HG03045 (cell line): ENCODE measurements around the gene ZBTB16.

Experiments used
- ATAC-seq: cut with Tn5 transposase; IDR thresholded peaks from one replicate; pipeline ENCODE4 v1.9.1; 2021; ENCODE audit warnings: mild to moderate bottlenecking, moderate library complexity; ENCODE audit not compliant: unreplicated experiment

ZBTB16 gene

DNA sequence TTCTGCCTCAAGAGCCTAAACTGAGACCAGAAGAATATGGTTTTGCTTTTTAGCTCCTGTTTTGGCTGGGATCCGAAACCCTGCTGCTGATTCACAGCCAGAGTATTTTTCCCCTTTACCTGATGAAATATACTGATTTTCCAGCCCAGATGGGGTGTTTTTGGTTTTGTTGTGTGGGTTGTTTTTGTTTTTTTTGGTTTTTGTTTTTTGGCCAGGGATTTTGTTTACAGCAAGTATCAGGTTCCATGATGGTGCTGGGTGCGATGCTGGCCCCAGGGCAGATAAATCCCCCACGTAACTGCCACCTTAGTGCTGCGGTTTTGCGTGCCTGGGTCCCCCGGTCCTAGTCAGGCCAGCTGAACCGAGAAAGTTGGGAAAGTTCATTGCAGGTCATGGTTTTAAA is 103.7 kb downstream of the ZBTB16 start:
- no peak for ATAC-seq

DNA sequence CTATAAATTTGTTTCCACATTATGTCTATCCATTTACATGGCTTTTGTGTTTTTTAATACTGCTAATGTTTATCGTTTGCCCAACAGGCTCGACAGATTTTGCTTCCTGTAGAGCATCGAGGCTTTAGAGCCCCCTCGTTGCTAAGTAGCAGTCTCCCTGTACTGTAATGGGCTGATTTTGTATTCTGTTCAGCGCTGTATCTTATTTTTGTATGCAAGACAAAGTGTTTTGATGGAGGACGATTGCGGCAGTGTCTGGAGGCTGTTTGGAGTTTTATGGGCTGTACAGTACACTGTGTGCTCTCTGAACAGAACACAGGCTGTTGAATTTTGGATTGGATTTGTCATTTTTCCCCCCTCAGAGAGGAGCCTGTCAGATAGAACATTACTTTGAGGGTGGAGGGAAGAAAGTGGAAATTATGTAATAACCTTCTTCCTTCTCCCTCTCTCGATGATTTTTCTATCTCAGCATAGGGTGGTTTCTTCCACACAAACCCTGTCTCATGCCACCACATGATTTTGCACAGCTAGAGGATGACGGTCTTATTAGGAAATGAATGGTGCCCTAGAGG is 104.4 kb downstream of the ZBTB16 start:
- ATAC-seq: no peak

DNA sequence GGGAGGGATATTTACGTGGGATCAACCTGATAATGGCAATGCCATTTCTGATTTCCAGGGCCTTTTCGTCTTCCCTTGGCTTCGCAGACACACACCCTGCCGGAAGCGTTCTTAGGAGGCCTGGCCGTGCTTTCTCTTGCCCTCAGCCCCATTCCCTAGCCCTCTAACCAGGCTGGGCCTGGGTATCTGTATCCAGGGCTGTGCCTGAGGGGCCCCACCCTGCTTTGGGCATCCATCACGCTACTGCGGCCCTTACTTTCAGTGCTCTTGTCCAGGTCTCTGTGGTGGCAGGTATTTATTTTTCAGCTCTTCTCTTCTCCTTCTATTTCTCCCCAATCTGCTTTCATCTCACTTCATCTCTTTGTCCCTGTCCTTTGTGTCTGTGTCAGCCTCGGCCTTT is 105.0 kb downstream of the ZBTB16 start:
- no peak for ATAC-seq

- ATAC-seq: no peak
Observed at GRCh38 chr11:114165326-114166230, 106.1 kb downstream of the ZBTB16 start.

DNA sequence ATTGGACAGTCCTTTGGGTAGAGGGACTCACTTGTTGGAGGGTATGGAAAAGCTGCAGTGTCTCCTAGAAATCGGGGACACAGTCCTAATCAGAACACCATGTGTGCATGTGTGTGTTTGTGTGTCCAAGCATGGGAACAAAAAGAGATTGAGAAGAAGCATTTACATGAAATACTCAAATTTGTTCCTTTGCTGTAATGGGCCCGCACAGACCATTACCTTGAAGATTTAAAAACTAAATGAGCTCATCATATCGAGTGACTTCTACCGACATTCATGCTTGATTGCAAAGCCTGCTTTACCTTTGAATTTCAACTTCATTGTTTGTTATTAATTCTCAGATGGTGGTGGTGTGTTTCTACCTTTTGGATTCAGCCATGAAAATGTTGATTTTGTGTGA is 106.9 kb downstream of the ZBTB16 start:
- ATAC-seq: no peak

- ATAC-seq: no peak
Observed at GRCh38 chr11:114166897-114167323, 107.4 kb downstream of the ZBTB16 start.

DNA sequence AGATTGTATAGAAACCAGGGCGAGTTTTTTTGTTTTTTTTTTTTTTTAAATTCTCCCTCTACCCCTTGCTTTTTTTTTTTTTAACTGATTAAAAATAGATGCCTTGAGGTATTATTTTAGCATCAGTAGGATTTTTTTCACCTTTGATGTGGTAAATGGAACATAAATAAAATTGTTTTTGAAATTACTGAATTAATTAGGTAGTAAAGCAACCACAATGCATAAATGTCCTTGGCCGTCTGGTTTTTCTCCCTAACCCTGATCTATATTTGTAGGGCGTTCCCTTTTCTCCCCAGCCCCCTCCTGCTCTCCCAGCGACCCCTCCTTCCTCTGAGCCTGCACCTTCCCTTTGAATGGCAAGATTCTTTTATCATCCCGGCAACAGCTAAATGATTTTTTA is 107.8 kb downstream of the ZBTB16 start:
- ATAC-seq: no peak

DNA sequence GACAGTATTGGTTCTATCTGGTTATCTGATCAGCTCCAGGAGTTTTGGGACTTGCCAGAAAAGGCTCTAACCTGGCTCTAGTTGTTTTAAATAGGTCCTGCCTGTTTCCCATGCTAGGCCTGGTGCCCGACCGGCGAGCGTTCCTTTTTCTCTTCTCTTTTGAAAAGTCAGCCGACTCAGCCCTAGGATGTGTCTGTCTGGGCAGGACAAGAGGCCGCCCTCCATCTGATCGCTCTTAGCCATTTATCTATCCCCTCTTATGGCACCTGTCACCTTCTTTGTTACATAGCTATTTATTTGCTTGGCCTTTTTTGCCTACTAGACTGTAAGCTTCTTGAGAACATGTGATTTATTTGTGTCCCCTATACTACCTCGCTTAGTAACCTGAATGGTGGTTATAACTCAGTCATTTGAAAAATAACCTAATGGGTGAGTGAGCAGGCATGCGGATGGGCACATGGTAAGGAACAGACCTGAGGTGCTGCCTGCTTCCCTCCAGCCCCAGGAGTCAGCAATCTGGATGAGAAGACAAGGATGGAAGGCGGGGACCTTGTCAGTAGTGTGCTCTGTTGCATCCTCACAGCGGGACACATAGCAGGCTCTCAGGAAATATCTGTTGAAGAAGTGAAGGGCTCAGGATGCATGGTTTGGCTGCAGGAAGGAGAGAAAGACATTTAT is 108.4 kb downstream of the ZBTB16 start:
- ATAC-seq: no peak

GRCh38 chr11:114168691-114169090 is 109.2 kb downstream of the ZBTB16 start:
- ATAC-seq: no peak

GRCh38 chr11:114169321-114169749 is 109.8 kb downstream of the ZBTB16 start:
- no peak for ATAC-seq

DNA sequence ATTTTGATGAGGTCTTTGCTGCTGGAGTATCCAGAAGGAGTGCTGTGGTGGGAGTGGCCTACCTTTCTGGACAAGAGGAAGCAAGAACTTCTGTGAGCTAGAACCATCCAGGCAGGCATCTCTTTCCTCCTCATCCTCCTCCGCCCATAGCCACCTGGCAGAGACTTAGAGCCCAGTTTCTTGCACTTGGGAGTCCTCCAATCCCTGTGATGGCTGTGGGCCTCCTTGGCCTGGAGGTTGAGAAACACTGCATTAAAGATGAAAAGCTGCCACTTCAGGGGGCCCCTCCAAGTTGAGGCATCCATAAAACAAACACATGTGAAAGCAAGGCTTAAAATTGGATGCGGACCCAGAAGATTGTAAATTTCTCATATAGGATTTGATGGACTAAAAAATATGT is 110.3 kb downstream of the ZBTB16 start:
- ATAC-seq: no peak

DNA sequence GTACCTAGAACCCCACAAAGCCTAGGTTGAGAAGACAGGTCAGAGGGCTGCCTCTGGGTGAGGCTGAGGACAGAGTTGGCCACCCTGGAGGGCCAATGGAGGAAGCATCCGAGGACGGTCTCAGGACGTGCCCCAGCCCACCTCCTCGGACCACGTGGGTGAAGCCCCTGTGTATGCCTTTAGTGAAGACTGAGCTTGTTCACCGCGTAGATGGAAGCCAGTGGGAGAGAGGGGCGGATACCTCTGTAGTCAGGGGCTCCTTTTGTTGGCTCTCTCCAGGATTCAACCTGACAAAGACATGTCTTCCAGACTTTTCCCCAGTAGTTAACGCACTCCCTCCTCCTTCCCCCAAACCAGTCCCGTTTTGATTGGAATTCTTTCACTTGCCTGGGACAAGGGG is 110.7 kb downstream of the ZBTB16 start:
- no peak for ATAC-seq

GRCh38 chr11:114171257-114172054 is 111.9 kb downstream of the ZBTB16 start:
- no peak for ATAC-seq

- ATAC-seq: no peak
Observed at GRCh38 chr11:114172055-114172861, 112.7 kb downstream of the ZBTB16 start.

DNA sequence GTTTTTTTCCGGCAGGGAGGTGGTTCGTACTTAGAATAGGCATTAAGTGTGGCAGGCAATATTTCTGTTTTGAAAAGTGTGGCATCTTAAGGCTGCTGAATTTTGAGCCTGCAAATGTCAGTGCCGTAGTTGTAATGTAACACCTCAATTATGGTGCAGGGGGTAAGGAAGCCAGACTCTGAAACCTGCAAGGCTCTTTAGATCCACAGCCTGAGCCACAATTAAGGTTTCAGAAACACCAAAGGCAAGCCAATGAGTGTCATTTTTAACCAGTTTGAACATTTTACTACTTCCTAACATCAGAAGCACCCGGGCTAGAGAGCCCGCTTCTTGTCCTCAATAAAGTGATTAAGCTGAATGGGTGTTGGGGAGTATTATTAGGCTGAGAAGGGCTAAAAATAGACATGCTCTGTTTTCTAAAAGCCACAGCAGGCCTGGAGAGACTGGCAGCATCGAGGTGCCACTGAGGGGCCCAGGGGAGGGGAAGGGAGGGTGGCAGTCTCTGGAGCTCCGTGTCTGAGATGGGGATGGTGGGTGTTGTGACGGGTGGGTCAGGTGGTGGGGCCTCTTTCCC is 113.4 kb downstream of the ZBTB16 start:
- ATAC-seq: no peak

DNA sequence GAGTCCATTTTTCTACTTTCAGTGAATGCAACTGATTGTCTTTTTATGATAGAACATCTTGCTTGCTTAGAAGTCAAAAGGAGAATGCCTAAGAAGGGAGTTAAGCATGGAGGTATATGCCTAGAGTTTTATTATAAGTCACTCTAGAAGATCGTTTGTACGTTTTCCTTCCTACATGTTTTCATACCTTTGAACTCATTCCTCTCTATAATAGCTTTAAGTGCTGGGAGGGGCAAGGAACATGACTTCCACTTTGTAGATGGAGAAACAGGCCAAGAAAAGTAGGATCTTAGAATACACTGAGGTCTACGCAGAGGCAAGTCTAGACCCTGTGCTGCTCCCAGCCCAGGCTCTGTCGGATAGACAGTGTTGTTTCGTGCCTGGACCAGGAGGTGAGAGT is 114.3 kb downstream of the ZBTB16 start:
- ATAC-seq: no peak

DNA sequence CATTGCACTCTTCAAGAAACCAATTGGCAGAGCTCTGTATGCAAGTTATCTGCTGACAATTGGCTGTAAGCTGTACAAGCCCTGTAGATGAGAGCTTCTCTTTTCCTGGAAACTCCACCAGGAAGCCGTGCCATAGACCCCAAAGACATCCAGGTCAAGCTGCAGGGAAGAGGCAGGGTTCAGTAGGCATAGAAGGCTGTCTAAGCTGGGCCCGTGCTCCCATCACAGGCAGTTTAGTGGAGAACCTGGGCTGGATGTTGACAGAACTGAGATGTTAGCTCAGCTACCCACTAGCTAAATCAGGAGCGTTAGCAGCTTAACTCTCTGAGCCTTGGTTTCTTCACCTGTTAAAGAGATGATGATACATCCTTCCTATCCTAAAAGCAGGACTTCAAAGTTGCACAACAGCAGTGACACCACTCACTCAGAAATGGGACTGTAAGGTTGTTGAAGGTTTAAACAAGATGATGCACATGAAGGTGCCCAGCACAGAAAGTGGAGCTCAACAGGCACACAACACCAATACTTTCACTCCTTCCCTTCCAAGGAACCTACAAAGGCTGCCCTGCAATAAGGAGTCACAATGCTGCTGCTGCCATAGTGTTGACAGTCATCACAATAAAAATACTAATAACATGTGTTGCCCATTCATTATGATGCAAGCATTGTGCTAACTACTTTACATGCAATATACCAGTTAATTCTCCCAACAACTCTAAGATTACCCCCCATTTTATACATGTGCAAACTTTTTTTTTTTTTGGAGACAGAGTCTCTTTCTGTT is 115.4 kb downstream of the ZBTB16 start:
- ATAC-seq: no peak

- ATAC-seq: no peak
Observed at GRCh38 chr11:114175706-114176105, 116.2 kb downstream of the ZBTB16 start.

- ATAC-seq: no peak
Observed at GRCh38 chr11:114176321-114176720, 116.8 kb downstream of the ZBTB16 start.
